Glomerular visceral epithelial cell (primary cell): Measurements from ENCODE around the gene CLIC1.

Experiments
- DNase-seq: peaks from one replicate; pipeline ENCODE4 v3.0.0-alpha.2; 2016; ENCODE audit errors: extremely low spot score

Gene CLIC1

DNA sequence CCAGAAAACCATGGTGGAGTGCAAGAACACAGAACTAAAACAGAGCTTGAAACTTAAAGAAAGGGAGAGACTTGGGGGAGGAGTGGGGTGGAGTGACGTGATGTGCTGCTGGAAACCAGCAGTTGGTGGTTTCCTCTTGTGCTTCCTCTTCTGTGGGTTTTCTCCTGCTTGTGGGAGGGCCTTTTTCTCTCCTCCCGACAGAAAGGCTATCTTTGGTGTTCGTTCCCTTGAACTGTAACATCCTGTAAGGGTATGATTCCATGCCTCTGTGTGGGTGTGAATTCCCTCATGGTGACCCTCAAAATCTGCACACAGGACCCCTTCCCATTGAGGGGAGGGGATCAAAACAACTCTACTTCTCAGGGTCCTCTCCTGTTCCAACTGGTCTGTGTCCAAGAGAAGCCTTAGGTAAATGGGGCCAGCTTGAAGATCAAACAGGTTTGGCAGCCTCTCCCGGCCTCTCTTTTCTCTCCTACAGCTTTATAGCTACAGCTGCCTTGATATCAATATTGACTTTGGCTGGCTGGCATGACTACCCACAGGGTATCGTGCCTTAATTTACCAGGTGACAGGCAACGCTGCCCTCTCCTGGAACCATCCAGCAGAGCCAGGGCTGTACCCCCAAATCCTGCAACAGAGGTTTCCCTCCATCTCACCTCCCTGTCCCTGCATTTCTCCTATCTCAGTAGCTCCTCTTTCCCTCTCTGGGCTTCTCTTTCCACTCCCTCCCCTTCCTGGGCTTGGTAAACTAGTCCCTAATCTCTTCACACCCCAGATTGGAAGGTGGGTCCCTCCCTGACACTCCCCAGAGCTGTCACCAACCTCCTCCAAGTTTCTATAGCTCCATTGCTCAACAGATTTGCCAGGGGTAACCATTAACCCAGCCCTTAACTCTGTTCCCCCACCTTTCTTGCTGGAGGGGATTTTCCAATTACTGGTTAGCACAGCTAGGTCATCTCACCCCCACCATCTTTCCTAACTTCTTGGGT, 2.0 kb upstream of the CLIC1 start:
- DNase-seq: peak; percentile 85

DNA sequence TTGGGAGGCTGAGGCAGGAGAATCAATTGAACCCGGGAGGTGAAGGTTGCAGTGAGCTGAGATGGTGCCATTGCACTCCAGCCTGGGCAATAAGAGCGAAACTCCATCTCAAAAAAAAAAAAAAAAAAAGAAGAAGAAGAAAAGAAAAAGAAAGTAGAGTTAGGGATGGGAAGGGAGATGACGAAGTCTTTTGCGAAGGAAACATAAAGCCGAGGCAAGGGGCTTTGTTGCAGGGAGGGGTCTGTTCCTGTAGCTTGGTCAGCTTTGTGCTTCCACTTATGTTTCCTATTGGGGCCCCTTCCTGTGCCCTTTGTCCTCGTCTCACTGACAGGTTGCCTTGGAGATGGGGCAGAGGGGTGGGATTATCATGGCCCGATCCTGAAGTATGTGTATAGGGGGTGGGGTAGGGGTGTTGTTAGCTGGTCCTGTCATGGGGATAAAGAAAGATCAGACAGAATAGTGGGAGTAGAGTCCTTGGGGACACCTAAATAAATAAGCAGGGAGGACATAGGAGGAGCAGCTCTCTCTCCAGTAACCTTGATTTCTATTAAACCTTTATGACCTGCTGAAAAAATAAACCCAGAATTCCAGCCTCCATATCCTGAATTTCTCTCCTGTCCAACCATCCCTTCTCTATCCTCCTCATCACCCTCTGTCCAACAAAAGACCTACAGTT, 1.1 kb upstream of the CLIC1 start:
- DNase-seq: no peak

DNA sequence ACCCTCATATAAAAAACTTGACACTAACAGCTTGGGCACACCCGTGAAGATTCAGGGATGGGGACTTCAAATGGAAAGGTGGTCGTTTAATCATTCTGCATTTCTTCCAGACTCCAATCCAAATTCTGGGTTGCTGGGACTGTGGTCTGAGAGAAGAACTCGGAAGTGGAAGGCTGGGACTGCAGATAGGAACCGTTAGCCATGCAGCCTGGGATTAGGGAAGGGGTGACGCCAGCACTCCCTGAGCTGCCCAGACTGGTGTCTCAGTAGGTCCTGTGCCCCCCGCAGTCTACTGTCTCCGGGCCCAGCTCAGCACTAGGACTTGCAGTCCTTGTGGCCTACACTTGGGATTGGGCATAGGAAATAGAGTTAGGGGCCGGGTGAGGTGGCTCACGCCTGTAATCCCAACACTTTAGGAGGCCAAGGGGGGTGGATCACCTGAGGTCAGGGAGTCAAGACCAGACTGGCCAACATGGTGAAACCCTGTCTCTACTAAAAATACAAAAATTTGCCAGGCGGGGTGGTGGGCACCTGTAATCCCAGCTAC, 511 bp upstream of the CLIC1 start:
- DNase-seq: no peak

DNA sequence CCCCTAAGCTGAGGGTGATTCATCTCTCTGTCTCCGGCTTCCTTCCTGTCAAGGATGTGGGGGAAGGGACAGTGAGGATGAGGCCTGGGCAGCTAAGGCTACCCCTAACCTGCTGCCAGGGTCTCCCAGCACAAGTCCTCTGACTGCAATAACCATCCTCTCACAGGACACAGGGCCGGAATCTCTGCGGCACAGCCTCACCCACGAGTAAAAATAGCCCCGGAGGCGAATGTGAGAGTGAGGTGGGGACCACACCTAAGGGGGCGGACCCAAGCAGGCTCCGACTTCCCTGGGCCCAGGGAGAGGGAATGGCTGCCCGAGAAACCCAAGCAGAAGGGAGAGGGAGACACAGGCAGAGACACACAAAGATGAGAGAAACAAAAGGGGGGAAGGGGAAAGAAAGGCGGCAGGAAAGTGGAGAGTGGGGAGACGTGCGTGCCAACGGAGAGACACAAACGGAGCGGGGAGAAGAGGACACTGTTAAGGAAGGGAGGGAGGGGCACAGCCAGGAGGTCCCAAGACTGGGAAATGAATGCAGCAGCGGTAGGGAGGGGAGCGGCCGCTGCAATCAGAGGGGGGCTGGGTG, 1.4 kb downstream of the CLIC1 start:
- peak; percentile 77 for DNase-seq

DNA sequence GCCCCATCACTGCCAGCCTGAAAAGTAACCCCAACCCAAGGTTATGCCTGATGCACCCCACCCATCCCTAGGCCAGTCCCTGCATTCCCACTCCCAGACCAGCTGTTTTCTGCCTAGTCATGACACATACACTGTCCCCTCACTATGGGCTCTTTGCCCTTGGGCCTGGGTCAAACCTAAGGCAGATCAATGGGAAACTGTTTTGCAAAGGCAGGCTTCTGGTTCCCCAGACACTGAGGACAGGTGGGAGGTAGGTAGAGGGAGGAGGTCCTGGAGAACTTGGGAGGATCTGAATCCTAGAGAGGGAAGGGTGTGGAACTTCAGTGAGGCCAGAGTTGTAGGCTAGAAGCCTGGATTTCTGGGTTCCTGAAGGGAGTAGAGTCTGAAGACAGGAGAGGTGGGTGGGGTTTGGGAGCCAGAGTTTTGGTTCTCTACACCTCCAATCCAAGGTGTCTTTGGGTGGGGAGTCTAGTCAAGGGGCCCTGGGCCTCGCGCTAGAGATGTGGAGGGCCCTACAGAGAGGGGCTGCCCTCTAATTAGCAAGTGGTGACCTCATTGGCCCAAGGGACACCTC, 2.0 kb downstream of the CLIC1 start:
- DNase-seq: no peak

DNA sequence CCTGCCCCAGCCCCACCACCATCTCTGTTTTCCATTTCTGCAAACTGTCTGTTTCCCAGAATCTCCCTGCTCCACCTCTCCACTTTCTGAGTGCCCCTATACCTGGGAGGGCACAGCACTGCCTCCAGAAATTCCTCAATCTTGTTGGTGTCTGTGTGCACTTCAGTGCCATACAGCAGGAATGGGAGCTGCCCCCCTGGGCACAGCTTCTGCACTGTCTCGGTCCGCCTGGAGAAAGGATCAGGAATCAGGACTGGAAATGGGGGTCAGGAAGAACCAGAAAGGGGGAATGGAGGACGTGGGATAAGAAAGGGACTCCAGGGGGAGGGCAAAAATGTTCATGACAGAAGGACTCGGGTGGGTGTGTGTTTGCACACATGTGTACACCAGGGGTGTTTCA, 2.6 kb downstream of the CLIC1 start:
- DNase-seq: no peak

DNA sequence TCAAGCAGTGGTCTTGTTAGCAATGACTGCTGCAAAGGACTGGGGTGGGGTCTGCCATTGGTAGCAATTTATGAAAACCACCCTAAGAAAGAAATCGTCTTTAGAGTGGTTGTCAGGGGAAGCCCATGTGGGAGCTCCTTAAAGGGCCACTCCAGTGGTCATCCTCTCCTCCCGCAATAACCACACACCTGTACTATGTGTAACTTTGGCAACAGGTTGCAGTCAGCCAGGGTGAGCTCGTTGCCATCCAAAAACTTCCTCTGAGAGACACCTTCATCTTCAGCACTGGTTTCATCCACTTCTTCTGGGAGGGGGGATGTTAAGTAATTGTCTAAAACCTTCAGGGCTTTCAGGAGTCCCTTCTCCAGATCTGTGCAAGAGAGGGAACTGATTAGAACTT, 4.3 kb downstream of the CLIC1 start:
- no peak for DNase-seq

DNA sequence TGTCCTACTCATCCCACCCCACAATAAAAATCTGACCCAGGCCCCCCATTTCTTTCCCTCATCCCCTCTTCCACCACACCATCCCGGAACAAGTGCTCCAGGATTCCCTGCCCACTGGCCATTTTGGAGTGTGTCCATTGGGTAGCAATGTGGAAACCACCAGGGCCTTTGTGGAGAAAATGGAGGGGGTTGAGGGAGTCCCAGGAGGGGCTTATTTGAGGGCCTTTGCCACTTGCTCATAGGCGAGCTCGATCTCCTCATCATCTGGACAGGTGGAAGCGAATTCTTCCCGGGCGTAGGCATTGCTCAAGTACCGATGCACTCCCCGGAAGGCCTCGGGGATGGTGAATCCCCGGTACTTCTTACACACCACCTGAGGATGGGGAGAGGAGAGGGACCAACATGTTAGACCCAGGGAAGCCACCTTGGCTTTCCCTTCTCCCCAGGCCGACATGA, 5.7 kb downstream of the CLIC1 start:
- no peak for DNase-seq

DNA sequence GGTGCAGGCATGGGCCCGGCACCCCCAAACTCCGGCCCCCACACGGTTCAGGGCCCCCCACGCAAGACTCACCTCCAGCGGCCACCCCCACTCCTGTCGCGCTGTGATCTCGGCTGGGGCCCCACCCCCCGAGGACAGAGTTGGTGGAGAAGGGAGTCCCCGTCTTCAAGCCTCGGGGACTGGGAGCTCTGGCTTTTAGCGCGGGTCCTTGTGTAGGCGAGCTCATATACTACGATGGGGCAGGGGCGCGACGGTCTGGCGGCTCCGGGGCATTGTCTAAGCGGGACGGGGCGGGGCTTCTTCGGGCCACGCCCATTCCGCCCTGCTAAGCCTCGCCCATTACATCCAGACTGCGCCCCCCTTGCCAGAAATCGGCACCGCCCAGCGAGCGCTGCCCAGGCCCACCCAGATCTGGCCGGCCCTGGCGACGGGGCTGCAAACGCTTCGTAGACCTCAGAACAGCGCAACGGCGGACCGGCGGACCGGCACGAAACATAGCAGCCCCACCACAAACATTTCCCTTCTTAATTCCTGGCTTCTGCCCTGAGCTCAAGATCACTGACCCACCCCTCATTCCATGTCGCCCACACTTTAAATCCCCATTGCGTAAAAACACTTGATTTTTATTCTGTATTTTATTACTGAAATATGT, 6.2 kb downstream of the CLIC1 start:
- DNase-seq: peak; percentile 88

DNA sequence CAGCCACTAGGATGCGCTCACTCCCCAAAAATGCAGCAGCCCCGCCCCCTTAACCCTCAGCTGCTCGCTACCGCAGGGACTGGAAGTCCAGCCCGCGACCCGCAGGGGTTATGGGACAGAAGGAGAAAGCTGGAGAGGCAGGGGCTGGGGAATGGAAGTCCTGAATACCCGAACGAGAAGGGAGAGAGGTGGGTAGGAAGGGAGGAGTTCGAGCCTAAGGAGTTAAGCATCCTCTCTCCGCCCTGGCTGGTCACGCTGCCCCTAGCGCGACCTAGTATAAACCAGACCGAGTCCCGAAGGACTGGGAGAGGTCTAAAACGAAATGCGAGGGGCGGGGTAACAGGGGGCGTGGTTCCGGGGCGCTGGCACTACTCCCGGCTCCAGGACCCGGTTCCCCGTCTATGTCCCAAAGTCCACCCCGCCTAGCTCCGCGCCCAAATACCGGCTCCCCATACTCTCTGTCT, 6.8 kb downstream of the CLIC1 start:
- DNase-seq: peak; percentile 88

DNA sequence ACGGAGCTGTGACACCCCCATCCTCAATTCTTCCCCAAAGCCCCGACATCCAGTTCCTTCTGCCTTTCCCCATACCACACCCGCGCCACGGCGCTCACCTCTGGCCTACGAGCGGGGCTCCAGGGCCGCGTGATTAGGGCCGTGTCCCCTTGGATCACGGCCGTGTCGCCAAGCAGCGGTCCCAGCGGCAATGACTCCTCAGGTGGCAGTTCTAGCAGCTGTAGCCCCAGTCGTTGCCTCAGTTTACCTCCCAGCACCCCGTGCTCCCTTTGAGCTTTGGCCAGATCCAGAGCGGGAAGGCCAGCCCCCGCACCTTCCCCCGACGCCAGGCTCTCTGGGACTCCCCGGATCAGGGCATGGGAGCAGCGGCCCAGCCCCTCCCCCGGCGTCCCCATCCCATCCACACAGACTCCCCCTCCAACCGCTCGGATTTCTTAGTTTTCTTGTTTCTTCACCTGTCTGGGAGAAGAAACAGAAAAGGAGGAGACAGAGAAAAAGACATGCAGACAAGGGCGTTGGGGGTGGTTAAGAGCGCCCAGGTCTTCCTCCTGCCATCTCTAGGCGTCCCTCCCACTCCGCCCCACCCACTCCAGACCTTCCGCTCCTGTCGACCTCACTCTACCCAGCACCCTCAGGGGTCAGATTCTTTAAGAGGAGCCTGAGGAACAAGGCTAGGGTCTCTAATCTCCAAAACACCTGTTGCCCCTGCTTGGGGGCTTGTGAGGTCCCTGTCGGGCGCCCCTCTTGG, 7.4 kb downstream of the CLIC1 start, which contains the start of gene DDAH2:
DDAH2 (minus strand) TSS at position 533 of the 748 bp plus-strand sequence; CDS start at position 395, 138 bp downstream.
- DNase-seq: no peak

DNA sequence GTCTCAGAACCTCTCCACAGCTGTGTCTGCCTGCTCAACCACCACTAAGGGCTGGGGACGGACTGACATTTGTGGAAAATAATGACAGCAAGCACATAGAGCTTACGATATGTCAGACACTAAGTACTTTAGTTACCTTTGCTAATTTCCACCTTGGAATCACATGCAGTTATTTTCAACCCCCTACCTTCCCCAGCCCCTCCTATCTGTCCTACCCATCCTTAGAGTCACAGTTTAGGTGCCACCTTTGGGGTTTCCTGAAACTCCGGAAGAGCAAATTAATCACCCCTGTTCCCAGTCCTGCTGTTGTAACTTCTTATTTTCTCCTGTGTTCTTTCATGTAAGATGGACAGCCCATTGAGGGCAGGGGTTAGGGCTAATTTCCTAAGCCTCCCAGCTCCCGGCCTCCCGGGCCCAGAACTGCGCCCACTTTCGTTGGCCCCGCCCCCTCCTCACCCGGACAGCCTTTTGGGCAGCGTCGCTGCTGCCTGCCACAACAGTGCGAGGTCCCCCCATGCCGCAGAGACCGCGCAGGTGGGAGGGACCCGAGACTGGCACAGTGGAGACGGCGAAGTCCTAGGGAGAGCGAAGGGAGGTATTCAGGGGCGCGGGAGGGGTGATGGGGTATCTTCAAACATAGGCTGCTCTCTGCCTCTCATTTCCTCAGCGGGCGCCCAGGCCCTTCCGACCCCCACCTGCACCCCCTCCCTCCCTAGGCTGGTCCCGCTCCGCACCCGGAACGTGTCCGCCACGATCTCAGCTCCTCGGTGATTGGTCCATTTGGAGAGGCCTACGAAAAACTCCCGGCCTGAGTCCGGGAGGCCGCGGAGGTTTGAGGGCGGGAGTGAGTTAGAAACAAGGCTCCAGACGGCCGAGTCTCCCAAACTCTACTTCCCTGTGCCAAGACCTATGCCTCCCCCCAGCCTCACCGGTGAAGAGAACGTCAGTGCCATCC, 8.3 kb downstream of the CLIC1 start:
- no peak for DNase-seq

DNA sequence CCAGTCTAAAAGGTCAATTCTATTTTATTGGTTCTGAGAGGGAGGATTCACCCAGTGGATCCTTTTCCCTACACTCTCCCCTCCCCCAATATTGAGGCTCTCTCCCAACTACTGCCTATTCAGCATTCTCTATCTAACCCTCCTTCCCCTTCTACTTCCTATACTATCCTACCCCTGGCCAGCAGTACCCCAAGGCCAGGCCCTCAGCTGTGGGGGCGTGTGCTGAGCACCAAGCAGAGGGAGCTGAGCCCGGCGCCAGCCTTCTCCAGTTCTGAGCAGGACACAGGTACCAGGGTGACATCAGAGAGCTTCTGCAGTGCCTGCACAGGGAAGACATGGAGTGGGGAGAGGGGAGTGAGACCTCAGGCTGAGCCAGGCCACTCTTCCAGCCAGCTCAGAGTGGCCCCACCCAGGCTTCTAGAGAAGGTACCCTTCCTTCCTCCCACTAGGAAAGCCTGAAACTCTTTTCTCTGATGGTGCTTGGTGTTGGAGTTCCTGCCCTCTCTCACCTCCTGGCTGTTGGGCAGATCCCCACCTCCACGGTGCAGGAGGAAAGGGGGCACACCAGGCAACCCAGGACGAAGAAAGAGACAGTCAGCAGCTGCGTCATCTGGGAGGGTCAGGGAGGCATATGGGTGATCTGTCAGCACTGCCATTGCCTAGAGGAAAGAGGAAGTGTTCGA, 9.2 kb downstream of the CLIC1 start:
- no peak for DNase-seq

DNA sequence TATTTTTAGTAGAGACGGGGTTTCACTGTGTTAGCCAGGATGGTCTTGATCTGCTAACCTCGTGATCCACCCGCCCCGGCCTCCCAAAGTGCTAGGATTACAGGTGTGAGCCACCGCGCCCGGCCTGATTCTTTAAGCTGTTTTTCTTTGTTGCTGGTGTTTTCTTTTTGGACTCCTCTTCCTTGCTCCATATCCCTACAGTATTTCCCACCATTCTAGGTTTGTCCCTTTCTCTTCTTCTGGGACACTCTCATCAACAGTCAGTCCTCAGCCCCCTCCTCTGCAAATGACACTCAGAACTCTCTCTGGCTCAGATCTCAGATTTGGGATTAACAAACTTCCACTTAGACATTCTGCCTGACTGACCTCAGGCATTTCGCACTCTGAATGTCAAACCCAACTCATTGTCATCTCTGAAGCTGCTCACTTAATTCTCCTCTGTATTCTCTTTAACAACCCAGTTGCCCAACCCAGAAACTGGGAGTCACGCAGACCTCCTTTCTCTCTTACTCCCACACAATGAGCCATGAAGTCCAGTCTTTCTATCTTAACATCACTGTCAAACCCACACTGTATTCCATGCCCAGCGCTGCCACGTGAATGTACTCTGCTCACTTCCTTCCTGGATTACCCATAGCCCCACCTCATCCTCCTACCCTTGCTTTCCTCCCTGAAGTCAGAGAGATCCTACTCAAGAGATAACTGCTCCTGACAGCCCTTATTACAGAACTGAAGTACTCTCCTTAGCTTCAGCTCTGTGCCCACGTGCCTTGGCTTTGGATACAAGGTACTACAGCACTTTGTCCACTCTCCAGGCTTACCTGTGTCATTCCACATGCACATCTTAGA, 10.6 kb downstream of the CLIC1 start:
- DNase-seq: no peak

DNA sequence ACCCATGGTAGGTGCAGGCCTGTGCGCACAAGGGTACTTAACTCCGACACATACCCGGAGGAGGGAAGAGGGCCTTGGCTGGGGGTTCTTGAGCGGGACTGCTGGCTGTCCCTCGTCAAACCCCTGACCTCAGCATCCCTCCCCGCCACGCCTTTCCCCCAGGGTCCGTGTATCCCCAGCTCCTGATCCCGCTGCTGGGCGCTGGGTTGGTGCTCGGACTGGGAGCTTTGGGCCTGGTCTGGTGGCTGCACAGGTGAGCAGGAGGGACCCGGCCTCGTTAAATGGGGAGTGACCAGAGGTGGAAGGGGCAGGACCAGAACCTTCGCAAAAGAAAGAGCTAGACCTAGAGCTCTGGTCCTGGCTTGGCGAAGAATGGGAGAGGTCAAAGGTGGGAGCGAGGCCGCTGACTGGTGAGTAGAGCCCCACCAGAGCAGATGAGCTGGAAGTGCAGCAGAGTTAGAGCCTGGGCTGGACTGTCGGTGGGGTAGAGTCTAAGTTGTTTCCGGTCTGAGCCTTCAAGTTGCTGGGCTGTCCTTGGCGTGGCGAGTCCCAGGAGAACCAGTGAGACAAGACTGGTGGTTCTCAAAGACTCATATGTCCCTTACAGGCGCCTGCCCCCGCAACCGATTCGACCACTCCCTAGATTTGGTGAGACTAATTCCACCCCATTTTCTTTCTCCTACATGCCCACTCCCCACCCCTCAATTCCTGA, 12.2 kb downstream of the CLIC1 start:
- DNase-seq: no peak

DNA sequence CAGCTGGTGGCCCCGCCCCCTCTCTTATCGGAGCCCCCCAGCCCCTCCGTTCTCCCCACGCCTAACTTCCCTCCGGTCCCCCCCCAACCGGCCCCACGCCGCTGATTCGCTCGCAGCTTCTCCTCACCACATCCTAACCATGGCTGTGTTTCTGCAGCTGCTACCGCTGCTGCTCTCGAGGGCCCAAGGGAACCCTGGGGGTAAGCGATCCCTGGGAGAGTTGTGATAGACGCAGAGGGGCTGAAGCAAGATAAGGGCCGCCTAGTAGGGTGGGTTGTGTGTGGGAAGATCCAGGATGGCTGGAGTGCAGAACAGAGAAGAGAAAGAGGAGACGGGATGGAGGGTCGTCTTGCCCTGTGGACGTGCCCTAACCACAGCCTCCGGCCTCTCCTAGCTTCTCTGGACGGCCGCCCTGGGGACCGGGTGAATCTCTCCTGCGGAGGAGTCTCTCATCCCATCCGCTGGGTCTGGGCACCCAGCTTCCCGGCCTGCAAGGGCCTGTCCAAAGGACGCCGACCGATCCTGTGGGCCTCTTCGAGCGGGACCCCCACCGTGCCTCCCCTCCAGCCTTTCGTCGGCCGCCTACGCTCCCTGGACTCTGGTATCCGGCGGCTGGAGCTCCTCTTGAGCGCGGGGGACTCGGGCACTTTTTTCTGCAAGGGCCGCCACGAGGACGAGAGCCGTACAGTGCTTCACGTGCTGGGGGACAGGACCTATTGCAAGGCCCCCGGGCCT, 12.9 kb downstream of the CLIC1 start, which contains the start of gene MPIG6B:
MPIG6B (plus strand) TSS at position 129 of the 735 bp plus-strand sequence; CDS start at position 140, 11 bp downstream.
- DNase-seq: no peak
